ENCODE data around the gene TRIM32. TPM values are rescaled to one million over a fixed set of nuclear protein-coding genes. Genes with fewer than 3 reads are reported as not detected.
A peak's percentile ranks its signal among the peaks of the same experiment; 100 is the strongest.

TRIM32 gene
- total RNA-seq, 4 donors from 2014 or later: 12.4 to 35.7 (median 25.4) TPM

DNA sequence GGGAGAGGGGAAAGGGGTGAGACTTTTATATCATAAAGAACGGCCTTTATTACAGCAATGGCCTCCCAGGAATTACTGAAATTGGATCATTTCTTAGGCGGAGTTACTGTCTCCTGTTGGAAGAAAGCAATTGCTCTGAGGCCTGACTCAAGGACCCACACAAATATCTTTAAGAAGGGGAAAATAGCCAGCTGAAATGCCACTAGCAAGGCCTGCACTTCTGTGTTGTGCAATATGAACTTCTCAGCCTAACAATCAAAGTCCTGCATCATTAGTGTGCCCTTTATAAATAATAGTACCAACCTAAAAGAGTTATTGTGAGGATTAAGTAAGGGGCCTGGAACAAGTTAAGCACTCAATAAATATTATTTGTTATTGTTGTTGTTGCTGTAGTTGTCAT lies 30.1 kb upstream of the TRIM32 start:
- Histone ChIP-seq H3K36me3 (no peaks in the 10 kb centered on the region), H3K4me1 (no peaks in the 10 kb centered on the region), H3K27me3 (no peaks in the 10 kb centered on the region), H3K4me3 (no peak overlapping the region), H3K9me3 (no peaks in the 10 kb centered on the region), H3K27ac (no peak overlapping the region)
- DNase-seq: no peak
- TF ChIP-seq, protein P1, sequence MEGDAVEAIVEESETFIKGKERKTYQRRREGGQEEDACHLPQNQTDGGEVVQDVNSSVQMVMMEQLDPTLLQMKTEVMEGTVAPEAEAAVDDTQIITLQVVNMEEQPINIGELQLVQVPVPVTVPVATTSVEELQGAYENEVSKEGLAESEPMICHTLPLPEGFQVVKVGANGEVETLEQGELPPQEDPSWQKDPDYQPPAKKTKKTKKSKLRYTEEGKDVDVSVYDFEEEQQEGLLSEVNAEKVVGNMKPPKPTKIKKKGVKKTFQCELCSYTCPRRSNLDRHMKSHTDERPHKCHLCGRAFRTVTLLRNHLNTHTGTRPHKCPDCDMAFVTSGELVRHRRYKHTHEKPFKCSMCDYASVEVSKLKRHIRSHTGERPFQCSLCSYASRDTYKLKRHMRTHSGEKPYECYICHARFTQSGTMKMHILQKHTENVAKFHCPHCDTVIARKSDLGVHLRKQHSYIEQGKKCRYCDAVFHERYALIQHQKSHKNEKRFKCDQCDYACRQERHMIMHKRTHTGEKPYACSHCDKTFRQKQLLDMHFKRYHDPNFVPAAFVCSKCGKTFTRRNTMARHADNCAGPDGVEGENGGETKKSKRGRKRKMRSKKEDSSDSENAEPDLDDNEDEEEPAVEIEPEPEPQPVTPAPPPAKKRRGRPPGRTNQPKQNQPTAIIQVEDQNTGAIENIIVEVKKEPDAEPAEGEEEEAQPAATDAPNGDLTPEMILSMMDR (IDR thresholded peaks at IDR 0.05): no peak
- TF ChIP-seq POLR2A (IDR thresholded peaks at IDR 0.05): no peak

DNA sequence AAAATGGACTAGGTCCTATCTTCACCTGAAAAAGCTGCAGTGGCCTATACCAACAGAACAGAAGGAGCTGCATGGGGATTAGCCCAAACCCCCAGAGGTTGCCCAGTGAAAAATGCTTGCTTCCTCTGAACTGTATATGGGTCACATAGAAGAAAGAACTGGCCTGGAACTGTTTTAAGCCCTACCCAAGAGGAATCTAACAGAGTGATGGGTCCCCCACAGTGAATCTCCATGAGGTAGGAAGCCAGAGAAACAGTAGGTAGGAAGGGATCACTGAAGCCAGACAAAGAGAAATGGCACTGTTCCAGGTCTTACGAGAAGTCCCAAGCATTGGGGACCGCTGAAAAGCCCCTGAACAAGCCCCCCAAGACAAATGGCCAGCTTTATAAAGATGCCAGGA lies 28.8 kb upstream of the TRIM32 start:
- Histone ChIP-seq H3K27ac (no peak overlapping the region), H3K36me3 (no peaks in the 10 kb centered on the region), H3K9me3 (no peaks in the 10 kb centered on the region), H3K4me3 (no peak overlapping the region), H3K4me1 (peaks cover 0 to 4% (median 0%) of the 10 kb centered on the region in 4 donors), H3K27me3 (no peaks in the 10 kb centered on the region)
- DNase-seq: no peak
- no peak for TF ChIP-seq POLR2A (IDR thresholded peaks at IDR 0.05)
- TF ChIP-seq, protein P1 (IDR thresholded peaks at IDR 0.05): no peak

DNA sequence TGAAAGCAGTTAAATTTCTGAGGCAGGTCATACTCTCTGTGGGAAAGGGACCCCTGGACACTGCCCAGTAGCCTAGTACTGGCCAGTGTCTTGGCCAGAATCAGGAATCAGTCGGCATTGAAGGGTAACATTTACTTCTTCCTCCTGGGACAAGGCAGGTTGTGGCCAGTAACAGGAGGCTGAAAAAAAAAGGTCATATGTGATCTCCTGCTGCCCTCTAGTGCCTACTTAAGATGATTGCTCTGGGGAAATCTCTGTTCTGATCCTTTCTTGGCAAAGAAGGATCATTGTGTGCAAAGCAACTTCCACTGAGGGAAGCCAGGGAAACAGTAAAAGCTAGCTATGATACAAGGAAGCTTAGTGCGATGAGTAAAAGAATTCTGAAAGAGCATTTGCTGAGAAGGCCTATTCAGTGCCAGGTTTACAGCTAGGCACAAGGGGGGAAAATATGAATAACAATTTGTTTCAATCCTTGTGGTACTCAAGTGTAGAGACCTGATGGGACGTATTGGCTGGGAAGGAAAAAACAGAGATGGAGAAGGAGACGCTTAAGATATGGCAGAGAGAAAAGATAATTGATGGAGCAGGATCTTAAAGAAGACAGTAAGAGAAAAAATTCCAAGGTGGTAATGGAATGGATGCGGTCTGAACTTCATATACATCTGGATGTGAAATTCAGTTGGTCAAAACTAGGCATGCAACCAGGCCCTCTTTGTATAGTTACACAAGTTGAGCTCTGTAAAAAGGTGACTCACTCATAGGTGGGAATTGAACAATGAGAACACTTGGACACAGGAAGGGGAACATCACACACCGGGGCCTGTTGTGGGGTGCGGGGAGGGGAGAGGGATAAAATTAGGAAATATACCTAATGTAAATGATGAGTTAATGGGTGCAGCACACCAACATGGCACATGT lies 25.8 kb upstream of the TRIM32 start:
- no peak for TF ChIP-seq POLR2A (IDR thresholded peaks at IDR 0.05)
- TF ChIP-seq, protein P1 (IDR thresholded peaks at IDR 0.05): peak in 5 of 6 experiments; percentile 4 to 88 (median 79)
- no peak overlapping the region for H3K4me3 ChIP-seq
- no peaks in the 10 kb centered on the region for H3K36me3 ChIP-seq
- H3K4me1 ChIP-seq: peaks cover 0 to 4% (median 0%) of the 10 kb centered on the region in 4 donors
- H3K27me3 ChIP-seq: no peaks in the 10 kb centered on the region
- DNase-seq: peak in 1 of 3 donors; percentile 50
- H3K9me3 ChIP-seq: no peaks in the 10 kb centered on the region
- no peak overlapping the region for H3K27ac ChIP-seq

DNA sequence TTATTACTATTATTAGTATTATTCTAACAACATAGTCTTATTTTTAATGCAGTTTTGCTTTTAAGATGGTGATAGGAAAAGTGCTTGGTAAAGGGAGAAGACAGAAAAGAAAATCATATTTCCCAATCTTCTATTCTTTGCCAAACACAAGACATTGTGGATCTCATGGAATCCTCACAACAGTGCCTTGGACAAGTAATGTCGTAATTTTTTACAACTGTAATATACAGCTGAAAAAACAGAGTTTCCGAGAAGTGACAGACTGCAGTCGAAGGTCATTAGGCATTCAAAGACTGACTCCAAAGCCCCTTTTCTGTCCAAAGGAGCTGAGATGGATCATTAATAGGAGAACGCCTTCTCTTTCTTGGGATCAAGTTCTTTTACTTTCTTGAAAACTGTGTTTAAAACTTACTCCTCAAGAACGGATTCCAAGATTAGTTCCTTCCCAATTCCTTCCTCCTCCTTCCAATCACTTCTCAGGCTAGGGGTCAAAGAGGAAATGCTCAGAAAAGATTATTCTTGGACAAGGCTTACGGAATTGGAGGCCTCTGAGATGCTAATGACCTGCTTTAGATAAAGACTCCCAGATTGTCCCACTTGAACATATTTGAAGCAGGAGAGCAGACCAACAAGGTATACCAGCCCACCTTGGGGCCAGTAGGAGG lies 24.3 kb upstream of the TRIM32 start:
- H3K27ac ChIP-seq: peak overlapping the region in 1 of 4 donors; percentile 9
- DNase-seq: no peak
- no peaks in the 10 kb centered on the region for H3K9me3 ChIP-seq
- H3K4me3 ChIP-seq: no peak overlapping the region
- TF ChIP-seq POLR2A (IDR thresholded peaks at IDR 0.05): no peak
- TF ChIP-seq, protein P1 (IDR thresholded peaks at IDR 0.05): no peak
- H3K36me3 ChIP-seq: no peaks in the 10 kb centered on the region
- H3K27me3 ChIP-seq: no peaks in the 10 kb centered on the region
- H3K4me1 ChIP-seq: peaks cover 0 to 4% (median 0%) of the 10 kb centered on the region in 4 donors

DNA sequence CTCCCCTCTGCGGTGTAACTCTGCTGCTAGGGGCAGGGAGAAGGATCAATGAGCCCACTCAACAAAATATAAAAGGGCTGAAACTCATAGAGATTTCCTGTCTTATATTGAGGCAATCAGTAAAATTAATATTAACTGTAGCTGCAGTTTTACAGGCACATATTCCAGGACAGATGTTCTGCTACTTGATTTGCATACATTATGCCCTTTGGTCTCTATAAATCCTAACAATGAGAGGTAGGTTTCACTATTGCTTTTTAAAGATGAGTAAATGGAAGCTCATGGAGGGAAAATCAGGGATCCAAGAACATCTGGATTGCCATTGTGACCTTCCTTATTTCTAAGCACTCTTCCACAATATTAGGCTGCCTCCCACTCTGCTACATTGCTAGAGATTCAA lies 23.5 kb upstream of the TRIM32 start:
- no peaks in the 10 kb centered on the region for H3K27me3 ChIP-seq
- no peak overlapping the region for H3K4me3 ChIP-seq
- TF ChIP-seq, protein P1 (IDR thresholded peaks at IDR 0.05): no peak
- no peak for DNase-seq
- no peak overlapping the region for H3K27ac ChIP-seq
- no peaks in the 10 kb centered on the region for H3K9me3 ChIP-seq
- peaks cover 0 to 4% (median 0%) of the 10 kb centered on the region in 4 donors for H3K4me1 ChIP-seq
- no peaks in the 10 kb centered on the region for H3K36me3 ChIP-seq

Data from Peyer's patch (tissue), 4 donors.